WTC11 (cell line): ENCODE data around the gene HADHB. TPM values are rescaled to one million over a fixed set of nuclear protein-coding genes. Genes with fewer than 3 reads are reported as not detected.

Experiments
- ATAC-seq: fragments of 200-7000 bp; cut with Tn5 transposase; 2 replicates; pipeline ENCODE4 v1.10.0; 2021; ENCODE audit warnings: mild to moderate bottlenecking, moderate library complexity
- CTCF ChIA-PET: fragments of 300-600 bp; sonication (Branson Sonifier 250); formaldehyde crosslinking; loops from one replicate; lab custom pipeline; 2021; ENCODE audit warnings: antibody characterized with exemption; lab: Charles Lee
- POLR2A ChIA-PET: fragments of 350-600 bp; sonication (Branson Sonifier 250); formaldehyde crosslinking; loops from one replicate; lab custom pipeline; 2021; ENCODE audit warnings: antibody characterized with exemption; lab: Charles Lee
- DNase-seq: peaks from one replicate; pipeline ENCODE4 v3.0.0; 2021; ENCODE audit warnings: low spot score
- H3K27ac Mint-ChIP-seq: 2 replicates; pipeline ENCODE4 v1.8.0; 2021; ENCODE audit warnings: mixed read lengths
- H3K27me3 Mint-ChIP-seq: 2 replicates; pipeline ENCODE4 v1.8.0; 2021; ENCODE audit warnings: low read depth, mild to moderate bottlenecking, moderate library complexity, mixed read lengths
- H3K36me3 Mint-ChIP-seq: 2 replicates; pipeline ENCODE4 v1.8.0; 2021; ENCODE audit warnings: mixed read lengths
- H3K4me1 Mint-ChIP-seq: 2 replicates; pipeline ENCODE4 v1.8.0; 2022; ENCODE audit warnings: mixed read lengths
- H3K4me3 Mint-ChIP-seq: 2 replicates; pipeline ENCODE4 v1.8.0; 2021; ENCODE audit warnings: mild to moderate bottlenecking, moderate library complexity, mixed read lengths
- H3K9me3 Mint-ChIP-seq: 2 replicates; pipeline ENCODE4 v1.8.0; 2021; ENCODE audit warnings: mixed read lengths
- ATF1 ChIP-seq: sonication (generic); formaldehyde crosslinking; IDR thresholded peaks from 2 replicates; pipeline ENCODE4 v1.8.1; 2023; ENCODE audit warnings: mild to moderate bottlenecking, moderate library complexity, missing genetic modification reagents
- E2F1 ChIP-seq: sonication (generic); formaldehyde crosslinking; IDR thresholded peaks from 2 replicates; pipeline ENCODE4 v1.8.0; 2022; ENCODE audit warnings: mild to moderate bottlenecking, missing genetic modification reagents
- ELF4 ChIP-seq: sonication (generic); formaldehyde crosslinking; IDR thresholded peaks from 2 replicates; pipeline ENCODE4 v1.8.1; 2022; ENCODE audit warnings: low read depth, mild to moderate bottlenecking, moderate library complexity, missing genetic modification reagents
- EMX1 ChIP-seq: fragments of 250-450 bp; sonication (Bioruptor Pico); IDR thresholded peaks from 2 replicates; pipeline ENCODE4 v1.8.0; 2021; ENCODE audit warnings: mild to moderate bottlenecking
- HMGXB4 ChIP-seq: sonication (generic); formaldehyde crosslinking; IDR thresholded peaks from 2 replicates; pipeline ENCODE4 v1.8.1; 2023; ENCODE audit warnings: mild to moderate bottlenecking, moderate library complexity, missing genetic modification reagents
- IRF2 ChIP-seq: sonication (generic); formaldehyde crosslinking; IDR thresholded peaks from 2 replicates; pipeline ENCODE4 v1.8.0; 2022; ENCODE audit warnings: low read depth, missing genetic modification reagents, borderline replicate concordance
- JUN ChIP-seq: sonication (generic); formaldehyde crosslinking; IDR thresholded peaks from 2 replicates; pipeline ENCODE4 v1.8.0; 2023; ENCODE audit warnings: mild to moderate bottlenecking, missing genetic modification reagents
- NFE2L1 ChIP-seq: sonication (generic); formaldehyde crosslinking; IDR thresholded peaks from 2 replicates; pipeline ENCODE4 v1.8.1; 2023; ENCODE audit warnings: missing genetic modification reagents
- NFYB ChIP-seq: sonication (generic); formaldehyde crosslinking; conservative IDR thresholded peaks from 2 replicates; pipeline ENCODE4 v1.8.0; 2022; ENCODE audit warnings: low read depth, missing genetic modification reagents
- PREB ChIP-seq: sonication (generic); formaldehyde crosslinking; IDR thresholded peaks from 2 replicates; pipeline ENCODE4 v1.8.1; 2022; ENCODE audit warnings: mild to moderate bottlenecking, missing genetic modification reagents, moderate library complexity, borderline replicate concordance
- PRRX2 ChIP-seq: fragments of 250-450 bp; sonication (Bioruptor Pico); IDR thresholded peaks from 2 replicates; pipeline ENCODE4 v1.8.0; 2021; ENCODE audit warnings: mild to moderate bottlenecking
- SMAD4 ChIP-seq: sonication (generic); formaldehyde crosslinking; IDR thresholded peaks from 2 replicates; pipeline ENCODE4 v1.8.0; 2022; ENCODE audit warnings: mild to moderate bottlenecking, missing genetic modification reagents
- SOX15 ChIP-seq: fragments of 250-450 bp; sonication (Bioruptor Pico); IDR thresholded peaks from 2 replicates; pipeline ENCODE4 v1.9.0; 2021; ENCODE audit warnings: mild to moderate bottlenecking
- SP1 ChIP-seq: sonication (generic); formaldehyde crosslinking; conservative IDR thresholded peaks from 2 replicates; pipeline ENCODE4 v1.8.1; 2022; ENCODE audit warnings: missing genetic modification reagents
- TEAD1 ChIP-seq: sonication (generic); formaldehyde crosslinking; IDR thresholded peaks from 2 replicates; pipeline ENCODE4 v1.8.0; 2022; ENCODE audit warnings: mild to moderate bottlenecking, missing genetic modification reagents
- ZNF219 ChIP-seq: sonication (generic); formaldehyde crosslinking; IDR thresholded peaks from 2 replicates; pipeline ENCODE4 v1.8.0; 2023; ENCODE audit warnings: missing genetic modification reagents, mild to moderate bottlenecking, borderline replicate concordance
- ZNF416 ChIP-seq: fragments of 250-450 bp; sonication (Bioruptor Pico); IDR thresholded peaks from 2 replicates; pipeline ENCODE4 v1.9.0; 2021; ENCODE audit warnings: mild to moderate bottlenecking, inconsistent platforms
- total RNA-seq: library from RNA; stranded (reverse); gene quantifications from 3 replicates; pipeline ENCODE4 v1.2.3, GENCODE V29; 2021
- TF ChIP-seq, protein P1 (sequence below): sonication (generic); formaldehyde crosslinking; IDR thresholded peaks from 2 replicates; pipeline ENCODE4 v1.8.0; 2023; ENCODE audit warnings: missing genetic modification reagents, mild to moderate bottlenecking, borderline replicate concordance
- TF ChIP-seq, protein P2 (sequence below): sonication (generic); formaldehyde crosslinking; IDR thresholded peaks from 2 replicates; pipeline ENCODE4 v1.8.1; 2022; ENCODE audit warnings: low read depth, mild to moderate bottlenecking, moderate library complexity, missing genetic modification reagents, borderline replicate concordance
- TF ChIP-seq, protein P3 (sequence below): fragments of 200-600 bp; IDR thresholded peaks from 2 replicates; pipeline ENCODE4 v1.8.0; 2022; ENCODE audit warnings: antibody characterized with exemption

HADHB gene
- total RNA-seq, 1 experiment from 2014 or later: 60.7 TPM

DNA sequence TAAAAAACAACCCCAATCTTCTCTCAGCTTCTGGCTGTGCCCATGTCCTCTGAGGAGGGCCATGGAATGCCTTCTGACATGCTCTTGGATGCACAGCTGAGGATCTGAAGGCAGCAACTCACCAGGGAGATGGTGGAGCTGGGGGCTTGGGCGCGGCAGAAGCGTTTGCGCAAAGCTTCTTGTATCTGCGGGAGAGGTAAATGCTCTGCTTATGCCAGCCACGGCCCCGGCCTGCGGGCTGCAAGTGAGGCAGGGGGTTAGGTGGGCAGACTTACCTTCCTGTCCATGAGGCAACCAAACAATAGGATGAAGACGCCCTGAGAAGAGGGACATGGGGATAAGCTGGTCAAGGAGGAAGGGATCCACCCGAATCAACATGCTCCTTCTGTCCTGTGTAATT is 65.2 kb downstream of the HADHB start (continued):
- TF ChIP-seq, protein P1, sequence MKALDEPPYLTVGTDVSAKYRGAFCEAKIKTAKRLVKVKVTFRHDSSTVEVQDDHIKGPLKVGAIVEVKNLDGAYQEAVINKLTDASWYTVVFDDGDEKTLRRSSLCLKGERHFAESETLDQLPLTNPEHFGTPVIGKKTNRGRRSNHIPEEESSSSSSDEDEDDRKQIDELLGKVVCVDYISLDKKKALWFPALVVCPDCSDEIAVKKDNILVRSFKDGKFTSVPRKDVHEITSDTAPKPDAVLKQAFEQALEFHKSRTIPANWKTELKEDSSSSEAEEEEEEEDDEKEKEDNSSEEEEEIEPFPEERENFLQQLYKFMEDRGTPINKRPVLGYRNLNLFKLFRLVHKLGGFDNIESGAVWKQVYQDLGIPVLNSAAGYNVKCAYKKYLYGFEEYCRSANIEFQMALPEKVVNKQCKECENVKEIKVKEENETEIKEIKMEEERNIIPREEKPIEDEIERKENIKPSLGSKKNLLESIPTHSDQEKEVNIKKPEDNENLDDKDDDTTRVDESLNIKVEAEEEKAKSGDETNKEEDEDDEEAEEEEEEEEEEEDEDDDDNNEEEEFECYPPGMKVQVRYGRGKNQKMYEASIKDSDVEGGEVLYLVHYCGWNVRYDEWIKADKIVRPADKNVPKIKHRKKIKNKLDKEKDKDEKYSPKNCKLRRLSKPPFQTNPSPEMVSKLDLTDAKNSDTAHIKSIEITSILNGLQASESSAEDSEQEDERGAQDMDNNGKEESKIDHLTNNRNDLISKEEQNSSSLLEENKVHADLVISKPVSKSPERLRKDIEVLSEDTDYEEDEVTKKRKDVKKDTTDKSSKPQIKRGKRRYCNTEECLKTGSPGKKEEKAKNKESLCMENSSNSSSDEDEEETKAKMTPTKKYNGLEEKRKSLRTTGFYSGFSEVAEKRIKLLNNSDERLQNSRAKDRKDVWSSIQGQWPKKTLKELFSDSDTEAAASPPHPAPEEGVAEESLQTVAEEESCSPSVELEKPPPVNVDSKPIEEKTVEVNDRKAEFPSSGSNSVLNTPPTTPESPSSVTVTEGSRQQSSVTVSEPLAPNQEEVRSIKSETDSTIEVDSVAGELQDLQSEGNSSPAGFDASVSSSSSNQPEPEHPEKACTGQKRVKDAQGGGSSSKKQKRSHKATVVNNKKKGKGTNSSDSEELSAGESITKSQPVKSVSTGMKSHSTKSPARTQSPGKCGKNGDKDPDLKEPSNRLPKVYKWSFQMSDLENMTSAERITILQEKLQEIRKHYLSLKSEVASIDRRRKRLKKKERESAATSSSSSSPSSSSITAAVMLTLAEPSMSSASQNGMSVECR: no peak
- no peak for TF ChIP-seq HMGXB4 (CRISPR knock-in tag)
- TF ChIP-seq, protein P2, sequence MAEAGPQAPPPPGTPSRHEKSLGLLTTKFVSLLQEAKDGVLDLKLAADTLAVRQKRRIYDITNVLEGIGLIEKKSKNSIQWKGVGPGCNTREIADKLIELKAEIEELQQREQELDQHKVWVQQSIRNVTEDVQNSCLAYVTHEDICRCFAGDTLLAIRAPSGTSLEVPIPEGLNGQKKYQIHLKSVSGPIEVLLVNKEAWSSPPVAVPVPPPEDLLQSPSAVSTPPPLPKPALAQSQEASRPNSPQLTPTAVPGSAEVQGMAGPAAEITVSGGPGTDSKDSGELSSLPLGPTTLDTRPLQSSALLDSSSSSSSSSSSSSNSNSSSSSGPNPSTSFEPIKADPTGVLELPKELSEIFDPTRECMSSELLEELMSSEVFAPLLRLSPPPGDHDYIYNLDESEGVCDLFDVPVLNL (CRISPR knock-in tag): no peak
- TF ChIP-seq PREB (CRISPR knock-in tag): no peak
- TF ChIP-seq ZNF219 (CRISPR knock-in tag): no peak
- TF ChIP-seq ATF1 (CRISPR knock-in tag): no peak

DNA sequence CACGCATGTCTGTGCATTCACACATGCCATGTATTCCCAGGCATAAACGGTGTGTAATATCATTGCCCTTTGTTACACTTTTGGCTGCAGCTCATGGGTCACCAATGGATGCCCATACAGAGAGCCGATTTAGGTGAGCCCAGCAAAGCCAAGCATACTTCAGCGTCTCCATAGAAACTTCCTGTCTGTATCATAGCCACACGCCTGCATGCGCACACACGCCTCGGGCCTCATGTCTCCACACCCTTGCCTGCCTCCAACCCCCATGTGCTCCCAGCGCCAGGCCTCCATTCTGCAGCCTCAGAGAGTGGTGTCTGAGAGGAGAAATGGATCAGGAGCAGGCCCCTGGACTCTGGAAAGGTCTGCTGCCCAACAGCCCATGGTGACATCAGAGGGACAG is 67.7 kb downstream of the HADHB start:
- ChIA-PET CTCF (interaction anchor here (0.8 to 1.2 kb wide), 3 partner anchors 13 to 128 kb away, joined by 3 to 4 read pairs (median 3); no protein-coding TSS in a partner anchor), POLR2A (no interaction called here)
- Mint-ChIP-seq H3K27me3 (no peaks in the 10 kb centered on the region), H3K4me3 (no peak overlapping the region), H3K9me3 (no peaks in the 10 kb centered on the region), H3K4me1 (peaks cover 23% of the 10 kb centered on the region), H3K27ac (no peak overlapping the region), H3K36me3 (no peaks in the 10 kb centered on the region)
- DNase-seq (no peak), ATAC-seq (no peak)
- TF ChIP-seq IRF2 (CRISPR knock-in tag): no peak
- TF ChIP-seq ZNF416 (CRISPR knock-in tag): no peak
- TF ChIP-seq SOX15: no peak
- no peak for TF ChIP-seq ELF4
- no peak for TF ChIP-seq EMX1 (CRISPR knock-in tag)
- no peak for TF ChIP-seq TEAD1
- no peak for TF ChIP-seq NFYB (CRISPR knock-in tag)

GRCh38 chr2:26313446-26313845 is 68.7 kb downstream of the HADHB start:
- CTCF ChIA-PET: interaction anchor here (1.0 to 3.8 kb wide), 10 partner anchors 8 to 156 kb away, joined by 4 to 33 read pairs (median 6); partner anchors contain the start of genes HADHA and HADHB
- H3K4me3 Mint-ChIP-seq: no peak overlapping the region
- POLR2A ChIA-PET: no interaction called here
- no peak overlapping the region for H3K27ac Mint-ChIP-seq
- peaks cover 27% of the 10 kb centered on the region for H3K4me1 Mint-ChIP-seq
- H3K27me3 Mint-ChIP-seq: no peaks in the 10 kb centered on the region
- no peak for DNase-seq
- H3K9me3 Mint-ChIP-seq: no peaks in the 10 kb centered on the region
- no peaks in the 10 kb centered on the region for H3K36me3 Mint-ChIP-seq
- ATAC-seq: no peak
- TF ChIP-seq E2F1 (CRISPR knock-in tag) (no peak), SMAD4 (CRISPR knock-in tag) (no peak), SP1 (no peak), PRRX2 (CRISPR knock-in tag) (no peak), NFE2L1 (no peak), JUN (CRISPR knock-in tag) (no peak)
- TF ChIP-seq, protein P3, sequence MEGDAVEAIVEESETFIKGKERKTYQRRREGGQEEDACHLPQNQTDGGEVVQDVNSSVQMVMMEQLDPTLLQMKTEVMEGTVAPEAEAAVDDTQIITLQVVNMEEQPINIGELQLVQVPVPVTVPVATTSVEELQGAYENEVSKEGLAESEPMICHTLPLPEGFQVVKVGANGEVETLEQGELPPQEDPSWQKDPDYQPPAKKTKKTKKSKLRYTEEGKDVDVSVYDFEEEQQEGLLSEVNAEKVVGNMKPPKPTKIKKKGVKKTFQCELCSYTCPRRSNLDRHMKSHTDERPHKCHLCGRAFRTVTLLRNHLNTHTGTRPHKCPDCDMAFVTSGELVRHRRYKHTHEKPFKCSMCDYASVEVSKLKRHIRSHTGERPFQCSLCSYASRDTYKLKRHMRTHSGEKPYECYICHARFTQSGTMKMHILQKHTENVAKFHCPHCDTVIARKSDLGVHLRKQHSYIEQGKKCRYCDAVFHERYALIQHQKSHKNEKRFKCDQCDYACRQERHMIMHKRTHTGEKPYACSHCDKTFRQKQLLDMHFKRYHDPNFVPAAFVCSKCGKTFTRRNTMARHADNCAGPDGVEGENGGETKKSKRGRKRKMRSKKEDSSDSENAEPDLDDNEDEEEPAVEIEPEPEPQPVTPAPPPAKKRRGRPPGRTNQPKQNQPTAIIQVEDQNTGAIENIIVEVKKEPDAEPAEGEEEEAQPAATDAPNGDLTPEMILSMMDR: no peak
